GM18873 (cell line): ENCODE data around the gene MAD2L2.

Source experiments
- ATAC-seq: cut with Tn5 transposase; IDR thresholded peaks from one replicate; pipeline ENCODE4 v1.9.1; 2021; ENCODE audit warnings: mild to moderate bottlenecking, moderate library complexity, moderate number of reproducible peaks; ENCODE audit not compliant: unreplicated experiment, low FRiP score

MAD2L2 gene

GRCh38 chr1:11685210-11685752 lies 4.3 kb upstream of the MAD2L2 start:
- no peak for ATAC-seq

GRCh38 chr1:11684070-11684469 lies 3.1 kb upstream of the MAD2L2 start:
- no peak for ATAC-seq

GRCh38 chr1:11682799-11683198 lies 1.9 kb upstream of the MAD2L2 start:
- no peak for ATAC-seq

- ATAC-seq, result no peak
Observed at GRCh38 chr1:11682287-11682771, 1.4 kb upstream of the MAD2L2 start.

- ATAC-seq, result peak; percentile 15
Observed at GRCh38 chr1:11680270-11681070, 478 bp downstream of the MAD2L2 start.

- no peak for ATAC-seq
Observed at GRCh38 chr1:11678442-11678841, 2.5 kb downstream of the MAD2L2 start.

- no peak for ATAC-seq
Observed at GRCh38 chr1:11676386-11677103, 4.4 kb downstream of the MAD2L2 start.

GRCh38 chr1:11675325-11675724 lies 5.6 kb downstream of the MAD2L2 start:
- ATAC-seq, result no peak

- no peak for ATAC-seq
Observed at GRCh38 chr1:11674488-11674887, 6.5 kb downstream of the MAD2L2 start.

- no peak for ATAC-seq
Observed at GRCh38 chr1:11673089-11673769, 7.7 kb downstream of the MAD2L2 start.

GRCh38 chr1:11671544-11672286 lies 9.2 kb downstream of the MAD2L2 start:
- ATAC-seq, result no peak

- ATAC-seq, result no peak
Observed at GRCh38 chr1:11671205-11671543, 9.8 kb downstream of the MAD2L2 start.

GRCh38 chr1:11670747-11671146 lies 10.2 kb downstream of the MAD2L2 start:
- ATAC-seq, result no peak

GRCh38 chr1:11668516-11668915 lies 12.4 kb downstream of the MAD2L2 start:
- ATAC-seq, result no peak

- peak; percentile 27 for ATAC-seq
Observed at GRCh38 chr1:11664336-11665065, 16.4 kb downstream of the MAD2L2 start.

GRCh38 chr1:11661103-11661502 lies 19.8 kb downstream of the MAD2L2 start:
- ATAC-seq, result no peak

- no peak for ATAC-seq
Observed at GRCh38 chr1:11659748-11660147, 21.2 kb downstream of the MAD2L2 start.

- ATAC-seq, result no peak
Observed at GRCh38 chr1:11658542-11658941, 22.4 kb downstream of the MAD2L2 start.

GRCh38 chr1:11657654-11658053 lies 23.3 kb downstream of the MAD2L2 start:
- no peak for ATAC-seq
